Kidney (tissue), 14 donors: ENCODE data around the gene PVALB. TPM values are rescaled to one million over a fixed set of nuclear protein-coding genes. Genes with fewer than 3 reads are reported as not detected.

Experiments used
- DNase-seq, 5 donors: peaks; one replicate each; pipeline ENCODE4 v3.0.0-alpha.2; 2013 to 2020
- FAIRE-seq: peaks from 2 replicates; lab custom pipeline; 2012; peaks lifted over from hg19 to GRCh38; lab: Jason Lieb, UNC
- H3K27ac ChIP-seq, 2 donors: one replicate each; pipeline ENCODE4 v1.7.0; 2013; ENCODE audit warnings: low read depth in 2 of 2, low read length in 2 of 2, inconsistent platforms in 1 of 2
- H3K27me3 ChIP-seq: one replicate; pipeline ENCODE4 v1.7.1; 2013; ENCODE audit warnings: low read length, inconsistent platforms; ENCODE audit not compliant: control insufficient read depth, insufficient read depth
- H3K36me3 ChIP-seq, 3 donors: one replicate each; pipeline versions ENCODE4 v1.7.0 to v1.7.1; 2013; ENCODE audit warnings: low read length in 3 of 3, control low read depth in 1 of 3, inconsistent platforms in 1 of 3; ENCODE audit not compliant: insufficient read depth in 3 of 3, control insufficient read depth in 2 of 3
- H3K4me1 ChIP-seq, 3 donors: one replicate each; pipeline versions ENCODE4 v1.7.0 to v1.7.1; 2013; ENCODE audit warnings: low read length in 3 of 3, inconsistent platforms in 1 of 3, low read depth in 1 of 3; ENCODE audit not compliant: control insufficient read depth in 2 of 3, insufficient read depth in 2 of 3
- H3K4me3 ChIP-seq, 3 donors: one replicate each; pipeline versions ENCODE4 v1.7.0 to v1.8.1; 2013; ENCODE audit warnings: low read length in 3 of 3, control low read depth in 1 of 3, inconsistent platforms in 1 of 3
- H3K9ac ChIP-seq, 3 donors: one replicate each; pipeline versions ENCODE4 v1.7.0 to v1.7.1; 2013; ENCODE audit warnings: low read length in 3 of 3, control low read depth in 1 of 3, inconsistent platforms in 1 of 3
- H3K9me3 ChIP-seq, 3 donors: one replicate each; pipeline versions ENCODE4 v1.7.0 to v1.7.1; 2013; ENCODE audit warnings: low read length in 3 of 3, control low read depth in 1 of 3, inconsistent platforms in 1 of 3; ENCODE audit not compliant: control insufficient read depth in 2 of 3, insufficient read depth in 1 of 3
- intact Hi-C: fragments of 100-400 bp; cut with DNase I; formaldehyde crosslinking; loops from one replicate; pipeline ENCODE4 v1.11.1; 2022
- polyA plus RNA-seq: library from polyadenylated mRNA; stranded (reverse); fragments of 350-450 nt; fragmentation: Illumina TruSeq; extraction: RNeasy Lipid Tissue Mini Kit (QIAGEN cat#74804); gene quantifications from one replicate; pipeline ENCODE4 v1.2.3, GENCODE V29; 2014; ENCODE audit warnings: low read depth, low replicate concordance; ENCODE audit not compliant: insufficient read depth
- total RNA-seq: library from RNA; stranded (reverse); fragmentation: NEBNext Ultra II Directional; extraction: Animal tissue kit (Norgen Biotek cat#: 25700); gene quantifications from one replicate; pipeline ENCODE4 v1.2.1, GENCODE V29; 2021
- TF ChIP-seq, protein P1 (sequence below): IDR thresholded peaks from 3 replicates; pipeline ENCODE4 v1.5.1; 2012; ENCODE audit warnings: mild to moderate bottlenecking, moderate library complexity, borderline replicate concordance; ENCODE audit not compliant: insufficient read depth; ENCODE audit errors: extremely low read depth
- donor health status: control.
- donor health status: control.
- donor health status: control.
- donor health status: control.
- donor health status: control.
- donor health status: DM: yes; HTN: yes; CAD: no.
- donor health status: Normal renal cell carcinoma (clear cell type).

The PVALB gene
- total and polyA plus RNA-seq, 2 donors from 2014 or later: 2.1 to 400 TPM

DNA sequence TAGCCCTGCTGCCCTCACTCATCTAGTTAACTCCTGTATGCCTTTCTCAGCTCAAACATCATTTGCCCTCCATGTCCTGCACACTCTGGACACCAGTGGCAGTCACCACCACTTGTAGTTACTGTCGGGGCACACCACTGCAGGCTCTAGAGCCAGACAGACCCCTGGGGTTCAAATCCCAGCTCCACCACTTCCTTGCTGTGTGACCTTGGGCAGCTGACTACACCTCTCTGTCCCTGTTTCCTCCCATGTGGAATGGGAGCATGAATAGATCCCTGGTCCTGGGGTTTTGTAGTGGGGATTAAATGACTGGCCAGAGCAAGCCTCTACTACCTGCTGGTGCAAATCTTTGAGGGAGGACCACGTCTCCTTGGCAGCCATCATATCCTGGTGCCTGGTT lies 33.1 kb downstream of the PVALB start:
- H3K27me3 ChIP-seq: no peaks in the 10 kb centered on the region

DNA sequence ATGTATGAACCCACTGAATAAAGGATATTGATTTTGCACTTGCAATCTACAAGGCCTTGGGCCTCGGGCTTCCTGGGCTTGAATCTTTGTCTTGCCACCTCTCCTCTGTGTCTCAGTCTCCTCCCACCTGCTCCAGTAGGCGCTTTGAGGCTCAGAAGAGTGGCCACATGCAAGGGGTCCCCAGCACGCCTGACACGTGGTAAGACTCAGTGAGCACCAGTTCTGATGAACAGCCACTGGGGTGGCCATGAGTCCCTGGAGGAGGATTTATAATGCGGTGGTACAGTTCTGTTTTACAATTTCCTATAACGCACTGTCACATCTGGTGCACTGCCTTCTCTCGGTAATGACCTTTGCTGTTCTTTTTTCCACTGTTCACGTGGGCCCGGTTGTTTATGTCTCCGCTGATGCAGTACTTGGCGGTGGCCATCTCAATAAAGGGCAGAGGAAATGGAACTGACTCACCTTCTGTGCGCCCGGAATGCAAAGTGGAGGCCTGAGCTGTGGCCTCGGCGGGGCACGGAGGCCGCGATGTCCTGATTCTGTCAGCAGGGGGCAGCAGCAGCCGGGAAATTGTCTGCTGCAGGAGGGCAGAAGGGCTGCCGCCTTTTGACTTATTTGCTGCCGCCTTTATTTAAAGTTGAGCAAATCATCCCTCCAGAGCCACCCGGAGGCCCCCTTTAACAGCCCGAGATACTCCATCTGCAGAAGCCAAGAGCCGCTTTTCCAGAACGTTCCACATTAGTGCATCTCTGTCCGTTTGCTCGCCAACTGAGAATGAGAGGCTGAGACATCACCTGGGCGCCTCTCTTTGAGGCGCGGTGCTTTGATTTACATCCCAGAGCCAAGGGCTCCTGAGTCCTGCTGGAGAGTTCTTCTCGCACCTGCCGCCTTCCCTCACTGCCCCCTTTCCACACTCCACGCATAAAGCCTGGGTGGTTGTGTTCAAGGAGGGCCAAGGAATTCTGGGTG lies 34.9 kb downstream of the PVALB start:
- TF ChIP-seq, protein P1, sequence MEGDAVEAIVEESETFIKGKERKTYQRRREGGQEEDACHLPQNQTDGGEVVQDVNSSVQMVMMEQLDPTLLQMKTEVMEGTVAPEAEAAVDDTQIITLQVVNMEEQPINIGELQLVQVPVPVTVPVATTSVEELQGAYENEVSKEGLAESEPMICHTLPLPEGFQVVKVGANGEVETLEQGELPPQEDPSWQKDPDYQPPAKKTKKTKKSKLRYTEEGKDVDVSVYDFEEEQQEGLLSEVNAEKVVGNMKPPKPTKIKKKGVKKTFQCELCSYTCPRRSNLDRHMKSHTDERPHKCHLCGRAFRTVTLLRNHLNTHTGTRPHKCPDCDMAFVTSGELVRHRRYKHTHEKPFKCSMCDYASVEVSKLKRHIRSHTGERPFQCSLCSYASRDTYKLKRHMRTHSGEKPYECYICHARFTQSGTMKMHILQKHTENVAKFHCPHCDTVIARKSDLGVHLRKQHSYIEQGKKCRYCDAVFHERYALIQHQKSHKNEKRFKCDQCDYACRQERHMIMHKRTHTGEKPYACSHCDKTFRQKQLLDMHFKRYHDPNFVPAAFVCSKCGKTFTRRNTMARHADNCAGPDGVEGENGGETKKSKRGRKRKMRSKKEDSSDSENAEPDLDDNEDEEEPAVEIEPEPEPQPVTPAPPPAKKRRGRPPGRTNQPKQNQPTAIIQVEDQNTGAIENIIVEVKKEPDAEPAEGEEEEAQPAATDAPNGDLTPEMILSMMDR: peak; percentile 98
- Histone ChIP-seq H3K9ac (no peak overlapping the region), H3K4me3 (no peak overlapping the region), H3K27me3 (no peaks in the 10 kb centered on the region), H3K4me1 (peaks cover 0 to 2% (median 0%) of the 10 kb centered on the region in 3 donors), H3K36me3 (no peaks in the 10 kb centered on the region), H3K27ac (peak overlapping the region; percentile 17 to 26), H3K9me3 (no peaks in the 10 kb centered on the region)
- FAIRE-seq: no peak
- DNase-seq: peak; percentile 80 to 91 (median 86)
- intact Hi-C loops: no loop called here

More for the DNA sequence above, 33.1 kb downstream of the PVALB start:
- no peak for FAIRE-seq
- TF ChIP-seq, protein P1: no peak
- no peak overlapping the region for H3K9ac ChIP-seq
- no peak overlapping the region for H3K4me3 ChIP-seq
- H3K27ac ChIP-seq: no peak overlapping the region
- peaks cover 0 to 2% (median 0%) of the 10 kb centered on the region in 3 donors for H3K4me1 ChIP-seq
- no peaks in the 10 kb centered on the region for H3K9me3 ChIP-seq
- DNase-seq: no peak
- intact Hi-C loops: no loop called here
- H3K36me3 ChIP-seq: no peaks in the 10 kb centered on the region

DNA sequence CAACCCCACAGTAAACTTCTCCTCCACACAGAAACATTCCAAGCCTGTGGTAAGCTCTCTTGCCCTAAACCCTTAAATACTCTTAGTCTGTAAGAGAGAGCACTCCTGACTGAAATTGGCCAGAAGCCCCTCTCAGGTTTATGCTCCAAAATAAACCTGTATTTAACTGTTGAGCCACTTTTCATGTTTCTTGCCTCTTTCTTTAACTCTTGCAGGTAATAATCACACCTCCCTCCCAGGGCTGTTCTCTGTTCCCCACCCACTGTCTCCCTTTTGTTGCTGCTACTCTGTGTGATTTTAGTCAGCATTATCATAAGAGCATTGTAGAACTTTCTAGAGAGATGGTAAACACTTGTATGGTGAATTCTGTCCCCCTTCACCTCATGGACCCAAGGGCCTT lies 38.8 kb downstream of the PVALB start:
- DNase-seq (no peak), FAIRE-seq (no peak)
- H3K27me3 ChIP-seq: no peaks in the 10 kb centered on the region
- H3K27ac ChIP-seq: no peak overlapping the region
- TF ChIP-seq, protein P1: no peak
- no peaks in the 10 kb centered on the region for H3K9me3 ChIP-seq
- intact Hi-C loops: no loop called here
- no peak overlapping the region for H3K9ac ChIP-seq
- H3K4me1 ChIP-seq: peaks cover 0 to 15% (median 3%) of the 10 kb centered on the region in 3 donors
- no peak overlapping the region for H3K4me3 ChIP-seq
- no peaks in the 10 kb centered on the region for H3K36me3 ChIP-seq
